VCaP (cell line): Measurements from ENCODE around the gene GPR157.

Source experiments
- H3K27ac ChIP-seq: fragments of 450-650 bp; 2 replicates; pipeline ENCODE4 v1.5.1; 2017
- CTCF ChIP-seq: fragments of 450-650 bp; conservative IDR thresholded peaks from 2 replicates; pipeline ENCODE4 v1.5.1; 2017; ENCODE audit warnings: mild to moderate bottlenecking, moderate library complexity

The GPR157 gene

GRCh38 chr1:9062021-9062471 is 66.9 kb downstream of the GPR157 start:
- no peak for TF ChIP-seq CTCF
- H3K27ac ChIP-seq, result no peak overlapping the region

- H3K27ac ChIP-seq, result no peak overlapping the region
Measured at GRCh38 chr1:9061252-9061960, 67.5 kb downstream of the GPR157 start.

GRCh38 chr1:9059891-9060744 is 68.8 kb downstream of the GPR157 start:
- no peak for TF ChIP-seq CTCF
- no peak overlapping the region for H3K27ac ChIP-seq

More at GRCh38 chr1:9061252-9061960, 67.5 kb downstream of the GPR157 start:
- TF ChIP-seq CTCF, result no peak

- no peak overlapping the region for H3K27ac ChIP-seq
- TF ChIP-seq CTCF, result no peak
Measured at GRCh38 chr1:9058465-9058864, 70.4 kb downstream of the GPR157 start.

- no peak overlapping the region for H3K27ac ChIP-seq
- no peak for TF ChIP-seq CTCF
Measured at GRCh38 chr1:9057851-9058250, 71.1 kb downstream of the GPR157 start.

- TF ChIP-seq CTCF, result no peak
- H3K27ac ChIP-seq, result no peak overlapping the region
Measured at GRCh38 chr1:9052272-9053049, 76.4 kb downstream of the GPR157 start.

GRCh38 chr1:9051379-9051778 is 77.5 kb downstream of the GPR157 start:
- no peak for TF ChIP-seq CTCF
- no peak overlapping the region; the same call in 1 of the 2 replicates for H3K27ac ChIP-seq
